NCI-H774 (cell line): Measurements from ENCODE around the gene ITPR1.

Experiments
- DNase-seq: peaks from one replicate; lab custom pipeline; 2025; lab: John Stamatoyannopoulos, UW

ITPR1 gene

GRCh38 chr3:4509983-4510755 is 17.0 kb downstream of the ITPR1 start:
- no peak for DNase-seq

- DNase-seq = no peak
Measured at GRCh38 chr3:4511491-4512262, 18.5 kb downstream of the ITPR1 start.

DNA sequence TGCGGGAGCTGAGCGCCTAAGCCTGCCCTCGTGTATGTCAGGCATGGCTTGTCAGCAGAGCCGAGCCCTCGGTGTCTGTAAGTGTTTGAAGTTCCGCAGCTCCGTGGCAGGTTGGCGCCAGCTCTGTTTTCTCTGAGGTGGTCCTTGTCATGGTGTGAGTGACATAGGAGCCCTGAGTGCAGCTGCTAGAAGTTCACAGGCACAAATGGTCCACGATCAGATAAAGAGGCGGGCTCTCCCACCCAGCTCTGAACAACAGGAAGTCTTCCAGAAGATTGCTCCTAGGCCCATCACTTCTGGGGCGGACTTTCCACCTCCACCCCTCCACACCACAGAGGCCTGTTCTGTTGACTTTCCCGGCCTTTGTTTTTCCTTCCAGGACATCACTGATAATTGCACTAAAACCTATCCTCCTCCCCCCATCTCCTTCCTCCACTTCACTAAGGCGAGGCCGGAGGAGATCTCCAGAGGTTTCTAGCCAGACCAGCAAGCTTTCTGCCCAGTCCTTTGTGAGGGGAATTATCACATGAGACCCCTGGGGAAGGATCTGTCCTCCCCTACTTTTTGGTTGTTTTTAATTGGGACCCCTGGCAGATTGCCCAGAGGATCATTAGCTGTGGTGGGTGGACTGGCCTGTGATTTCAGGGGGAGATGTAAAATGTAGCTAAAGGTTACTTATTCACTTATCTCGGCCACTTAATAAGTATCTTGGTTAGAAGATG is 19.9 kb downstream of the ITPR1 start:
- DNase-seq = no peak

GRCh38 chr3:4514321-4514720 is 21.2 kb downstream of the ITPR1 start:
- DNase-seq = no peak

DNA sequence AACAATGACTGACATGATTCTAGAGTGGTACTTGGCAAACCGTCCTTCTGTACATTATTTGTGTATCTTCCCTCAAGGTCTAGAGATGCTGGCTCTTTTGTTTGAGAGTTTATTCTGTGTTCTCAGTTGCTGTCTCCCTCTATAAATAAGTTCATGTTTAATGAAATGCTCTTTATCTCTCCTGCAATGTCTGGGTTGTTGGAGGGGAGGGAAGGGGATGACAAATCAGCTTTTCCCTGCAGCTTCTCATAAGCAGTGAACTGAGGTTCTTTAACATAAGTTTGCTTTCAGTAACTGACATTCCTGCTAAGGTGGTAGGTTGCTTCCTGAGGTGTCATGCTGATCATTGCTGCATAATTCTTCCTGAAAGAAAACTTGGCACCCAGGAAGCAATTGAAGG is 21.8 kb downstream of the ITPR1 start:
- no peak for DNase-seq

DNA sequence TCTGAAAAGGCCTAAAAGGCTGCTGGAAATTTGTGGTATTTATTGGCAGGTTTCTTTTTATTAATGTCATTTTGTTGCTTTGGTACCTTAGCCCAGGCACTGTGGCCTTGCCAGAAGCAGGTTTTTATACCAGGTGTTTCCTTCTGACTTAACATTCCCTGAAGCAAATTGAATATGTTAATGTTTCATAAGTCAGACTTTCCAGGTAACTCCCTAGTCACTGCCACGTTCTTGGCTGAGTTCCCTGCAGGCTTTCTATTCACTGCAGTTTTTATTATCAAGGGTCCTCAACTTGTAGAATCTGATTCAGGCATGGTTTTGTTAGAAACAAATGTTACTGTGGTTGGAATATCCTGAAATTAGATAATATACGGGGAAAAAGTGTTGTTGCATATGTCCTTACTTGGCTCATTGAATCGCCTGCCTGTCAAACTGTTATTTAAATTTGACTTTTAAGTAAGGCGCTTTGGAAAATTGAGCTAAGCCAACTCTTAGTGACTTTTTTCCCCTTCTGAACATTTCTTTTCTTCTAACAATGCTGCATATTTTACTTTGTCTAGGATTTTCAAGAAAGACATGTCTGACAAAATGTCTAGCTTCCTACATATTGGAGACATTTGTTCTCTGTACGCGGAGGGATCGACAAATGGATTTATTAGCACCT is 22.9 kb downstream of the ITPR1 start:
- DNase-seq = no peak

DNA sequence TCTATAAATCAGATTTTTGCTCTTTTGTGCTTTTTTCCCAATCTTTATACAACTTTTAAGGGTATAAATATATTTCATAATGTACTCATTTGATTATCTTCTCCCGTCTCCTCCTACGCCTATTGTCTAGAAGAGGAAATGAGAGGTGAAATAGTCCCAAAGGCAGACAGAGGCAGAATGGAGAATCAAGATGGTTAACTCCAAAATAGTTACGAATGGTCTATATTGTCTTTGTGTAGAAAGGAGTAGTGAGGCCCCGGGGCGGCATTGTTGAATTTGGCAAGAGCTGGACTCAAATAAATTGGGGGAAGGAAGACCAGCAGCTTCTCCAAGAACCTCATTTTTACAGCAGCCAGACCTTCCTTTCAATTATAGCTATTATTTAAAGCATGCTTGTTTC is 23.9 kb downstream of the ITPR1 start:
- DNase-seq = no peak

DNA sequence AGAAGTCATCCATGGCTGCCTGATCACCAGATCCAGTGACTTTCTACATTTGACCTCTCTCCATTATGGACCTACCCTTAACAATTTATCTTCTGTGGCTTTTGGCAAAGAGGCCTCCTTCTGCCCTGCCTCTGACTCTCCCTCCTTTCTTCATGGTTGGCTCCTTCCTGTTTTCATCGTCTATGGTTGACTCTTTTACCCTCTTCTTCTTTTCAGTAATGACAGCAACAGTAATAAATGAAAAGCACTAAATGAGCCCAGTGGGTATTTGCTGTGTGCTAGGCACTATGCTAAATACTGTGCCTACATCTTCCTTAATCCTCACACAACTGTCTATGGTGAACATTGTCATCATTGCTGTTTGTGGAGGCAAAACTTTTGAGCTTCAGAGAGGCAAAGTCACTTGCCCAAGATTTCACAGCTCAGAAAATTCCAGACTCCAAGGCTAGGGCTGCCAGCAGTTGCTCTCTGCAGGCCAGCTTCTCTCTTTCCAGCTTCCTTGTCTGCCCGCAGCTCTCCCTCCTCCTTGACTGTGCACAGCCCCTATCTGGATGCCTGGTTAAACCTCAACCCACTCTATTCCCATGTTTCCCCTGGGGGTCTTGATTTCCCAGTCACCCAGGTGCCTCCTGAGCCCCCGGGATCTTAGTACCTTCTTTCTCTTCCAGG is 24.6 kb downstream of the ITPR1 start:
- no peak for DNase-seq

- DNase-seq = no peak
Measured at GRCh38 chr3:4520033-4520816, 27.1 kb downstream of the ITPR1 start.

DNA sequence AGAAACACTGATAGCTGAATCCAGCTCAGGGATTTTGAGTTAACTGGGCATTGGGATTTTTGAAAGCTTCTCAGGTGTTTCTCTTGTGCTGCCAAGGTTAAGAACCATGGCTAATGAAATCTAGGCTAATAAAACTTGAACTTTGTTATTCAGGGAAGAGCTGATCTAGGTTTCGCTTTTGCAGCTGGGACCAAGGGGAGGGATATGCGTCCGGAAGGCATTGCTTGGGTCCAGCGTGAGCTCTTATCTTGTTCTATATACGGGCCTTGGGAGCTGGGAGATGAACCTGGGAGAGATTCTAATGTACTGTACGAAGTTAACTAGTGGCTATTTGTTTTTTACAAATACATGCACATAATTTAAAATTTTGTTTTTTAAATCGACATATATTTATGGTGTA is 29.8 kb downstream of the ITPR1 start:
- DNase-seq = no peak

DNA sequence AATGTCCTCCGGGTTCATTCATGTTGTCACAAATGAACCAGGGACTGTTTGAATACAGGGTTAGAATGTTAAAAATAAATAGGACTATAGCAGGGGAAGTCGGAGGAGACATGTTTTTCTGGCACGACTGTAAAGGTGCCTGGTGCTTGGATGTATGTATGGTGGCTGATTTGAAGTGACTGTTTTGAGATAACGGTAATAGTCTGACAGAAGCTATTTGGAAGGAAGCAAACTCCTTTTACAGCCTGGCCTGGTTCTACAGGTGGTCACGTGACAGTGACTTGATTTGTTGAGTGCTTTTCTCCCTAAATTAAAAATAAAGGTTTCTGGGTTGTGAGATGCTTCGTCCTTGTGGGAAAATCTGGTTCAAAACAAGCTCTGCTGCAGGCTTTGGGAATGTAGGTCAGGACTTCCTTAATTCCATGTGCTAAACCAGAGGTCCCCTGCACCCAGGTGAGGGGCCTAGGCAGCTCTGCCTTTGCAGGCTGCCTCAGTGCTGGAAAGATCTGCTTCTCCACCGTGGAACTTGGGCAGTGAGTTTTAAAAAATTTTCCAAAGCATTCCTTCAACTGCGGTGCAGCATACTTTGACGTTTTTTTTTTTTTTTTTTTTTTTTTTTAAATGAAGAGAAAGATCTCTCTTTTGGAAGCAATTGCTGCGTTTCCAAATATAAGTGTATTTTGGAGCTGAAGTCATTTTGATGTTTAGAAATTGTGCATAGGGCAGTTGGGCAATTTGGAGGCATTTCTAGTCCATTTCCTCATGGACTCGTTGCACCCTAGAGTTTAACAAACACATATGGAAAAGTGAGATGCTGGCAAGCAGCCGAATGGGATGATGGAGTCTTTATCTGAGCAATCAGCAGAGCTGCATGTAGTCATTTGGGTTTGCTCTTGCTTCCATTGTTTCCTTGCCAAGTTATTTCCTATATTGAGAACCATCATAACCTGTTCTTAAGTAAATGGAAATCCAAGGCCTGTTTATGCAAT is 30.9 kb downstream of the ITPR1 start:
- DNase-seq = no peak

- no peak for DNase-seq
Measured at GRCh38 chr3:4525560-4526223, 32.5 kb downstream of the ITPR1 start.

DNA sequence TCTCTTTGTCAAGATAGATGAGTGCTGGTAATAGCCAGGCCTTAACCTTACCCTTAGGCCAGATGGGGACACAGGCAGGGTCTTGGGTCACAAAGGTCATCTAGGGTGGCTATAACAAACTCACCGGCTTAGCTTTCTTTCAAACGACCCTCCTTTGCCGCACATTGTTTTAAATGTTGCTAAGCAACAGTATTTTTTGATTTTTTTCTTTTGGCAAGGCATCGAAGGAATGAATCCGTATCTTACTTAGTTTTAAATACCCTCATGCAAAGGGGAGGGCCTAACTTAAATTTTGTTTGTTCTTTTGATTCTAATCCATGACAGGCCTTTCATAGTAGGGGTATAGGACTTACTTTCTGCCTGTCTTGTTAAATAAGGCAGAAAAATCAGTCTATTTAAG is 35.2 kb downstream of the ITPR1 start:
- DNase-seq = no peak

- DNase-seq = no peak
Measured at GRCh38 chr3:4528819-4529600, 35.9 kb downstream of the ITPR1 start.

DNA sequence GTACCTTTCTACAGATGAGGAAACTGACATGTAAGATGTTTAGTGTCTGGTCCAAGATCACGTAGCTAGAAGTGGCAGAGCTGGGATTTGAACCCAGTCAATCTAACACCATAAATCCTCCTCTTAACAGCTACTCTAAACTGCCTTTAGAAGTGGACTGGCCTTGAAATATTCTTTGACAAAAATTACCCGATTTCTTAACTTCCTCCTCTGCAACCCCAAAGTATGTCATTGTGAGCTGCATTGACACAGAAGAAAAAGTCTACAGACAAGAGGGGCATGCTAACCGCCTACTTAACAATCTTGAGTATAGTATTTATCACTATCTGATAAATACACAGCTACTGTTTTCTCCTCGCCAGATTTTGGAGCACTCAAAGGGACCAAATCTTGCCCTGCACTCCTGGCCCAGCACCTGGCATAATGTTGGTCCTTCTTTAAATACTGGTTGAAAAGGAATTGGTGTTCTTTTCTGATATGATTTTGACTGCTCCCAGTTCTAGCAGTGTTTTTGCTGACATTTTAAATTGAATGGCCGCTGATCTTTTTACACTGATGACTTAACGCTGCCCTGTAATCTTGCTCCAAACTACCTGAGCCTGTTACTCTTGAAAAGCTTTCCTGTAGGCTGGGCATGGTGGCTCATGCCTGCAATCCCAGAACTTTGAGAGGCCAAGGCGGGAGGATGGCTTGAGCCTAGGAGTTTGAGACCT is 36.9 kb downstream of the ITPR1 start:
- no peak for DNase-seq

- no peak for DNase-seq
Measured at GRCh38 chr3:4531478-4532025, 38.4 kb downstream of the ITPR1 start.

DNA sequence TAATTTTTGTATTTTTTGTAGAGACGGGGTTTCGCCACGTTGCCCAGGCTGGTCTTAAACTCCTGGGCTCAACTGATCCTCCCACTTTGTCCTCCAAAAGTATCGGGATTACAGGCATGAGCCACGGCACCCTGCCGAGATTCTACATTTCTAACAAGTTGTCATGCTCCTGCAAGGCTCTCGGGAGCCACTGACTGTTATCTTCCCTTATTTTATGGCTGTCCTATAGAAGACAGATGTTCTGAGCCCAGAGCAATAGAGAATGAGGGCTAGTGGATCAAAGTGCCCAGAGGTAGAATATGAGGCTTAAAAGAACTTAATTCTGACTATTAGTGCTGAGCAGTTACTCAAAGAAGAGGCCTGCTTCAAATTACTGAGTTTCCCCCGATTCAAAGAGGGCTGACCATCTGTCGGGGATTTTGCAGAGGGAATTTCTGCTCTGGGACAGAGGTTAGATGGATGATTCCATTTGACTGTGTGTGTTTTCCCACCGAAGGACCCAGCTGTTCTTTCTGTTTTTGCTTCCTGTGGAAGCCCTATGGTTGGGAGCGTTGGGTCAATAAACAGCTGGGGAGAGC is 39.5 kb downstream of the ITPR1 start:
- no peak for DNase-seq
